Mononuclear cell (primary cell): ENCODE measurements around the gene SMC6. TPM values are rescaled to one million over a fixed set of nuclear protein-coding genes. Genes with fewer than 3 reads are reported as not detected.

Experiments
- H3K27me3 ChIP-seq: 2 replicates; pipeline ENCODE4 v1.6.0; 2011; ENCODE audit warnings: low read length, control low read depth; ENCODE audit not compliant: insufficient read depth
- H3K4me1 ChIP-seq: 2 replicates; pipeline ENCODE4 v1.5.1; 2011; ENCODE audit warnings: mild to moderate bottlenecking, low read length, control low read depth; ENCODE audit not compliant: insufficient read depth
- H3K4me3 ChIP-seq: 2 replicates; pipeline ENCODE4 v1.5.1; 2011; ENCODE audit warnings: mild to moderate bottlenecking, low read length, moderate library complexity
- H3K9me3 ChIP-seq: 2 replicates; pipeline ENCODE4 v1.5.1; 2011; ENCODE audit warnings: low read depth, mild to moderate bottlenecking, control low read depth, low read length
- total RNA-seq: library from RNA; depleted of rRNA; stranded (reverse); fragments of >200 nt; gene quantifications from one replicate; pipeline ENCODE4 v1.2.3, GENCODE V29; 2012

SMC6 gene
- total RNA-seq, 1 donor: 9.2 TPM

DNA sequence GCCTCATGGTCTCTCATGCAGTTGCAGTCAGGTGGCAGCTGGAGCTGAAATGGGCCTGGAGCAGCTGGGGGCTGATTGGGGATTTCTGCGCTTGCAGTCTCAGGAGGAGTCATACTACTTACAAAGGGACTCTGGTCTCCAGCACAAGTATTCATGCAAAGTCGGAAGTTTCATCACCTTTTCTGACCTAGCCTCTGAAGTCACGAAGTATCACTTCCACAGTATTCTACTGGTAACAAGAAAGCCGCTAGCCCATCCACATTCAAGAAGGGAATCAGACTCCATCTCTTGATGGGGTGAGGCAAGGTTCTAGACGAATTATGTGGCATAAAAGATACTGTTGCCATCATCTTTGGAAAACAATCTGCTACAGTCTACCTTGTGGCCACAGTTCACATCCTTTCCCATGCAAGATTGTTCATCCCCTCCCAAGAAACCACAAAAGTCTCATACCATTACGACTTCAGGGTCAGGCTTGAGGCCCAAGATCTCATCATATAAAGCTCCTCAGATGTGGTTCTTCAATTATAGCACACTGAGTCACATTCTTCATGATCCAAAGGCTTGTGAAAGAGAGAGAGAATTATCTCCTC is 95.3 kb downstream of the SMC6 start:
- Histone ChIP-seq H3K4me3 (no peak overlapping the region), H3K9me3 (no peaks in the 10 kb centered on the region), H3K4me1 (no peaks in the 10 kb centered on the region), H3K27me3 (no peaks in the 10 kb centered on the region)

DNA sequence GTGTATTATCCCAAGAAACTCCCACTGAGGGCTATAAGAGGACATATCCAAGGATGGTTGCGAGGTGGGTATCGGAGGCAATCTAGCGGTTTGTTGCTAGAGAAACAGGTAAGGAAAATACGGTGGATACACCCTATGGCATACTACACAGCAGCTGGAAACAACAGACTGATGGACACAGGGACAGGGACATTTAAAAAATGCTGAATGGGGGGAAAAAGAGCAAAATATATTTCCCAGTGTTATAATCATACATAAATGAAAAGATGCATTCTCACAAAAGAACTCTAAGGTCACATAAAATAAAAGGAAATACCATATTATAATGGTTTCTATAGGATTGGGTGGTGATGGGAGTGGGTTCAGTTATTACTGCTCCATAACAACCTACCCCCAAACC is 95.9 kb downstream of the SMC6 start:
- Histone ChIP-seq H3K9me3 (no peaks in the 10 kb centered on the region), H3K4me3 (no peak overlapping the region)

DNA sequence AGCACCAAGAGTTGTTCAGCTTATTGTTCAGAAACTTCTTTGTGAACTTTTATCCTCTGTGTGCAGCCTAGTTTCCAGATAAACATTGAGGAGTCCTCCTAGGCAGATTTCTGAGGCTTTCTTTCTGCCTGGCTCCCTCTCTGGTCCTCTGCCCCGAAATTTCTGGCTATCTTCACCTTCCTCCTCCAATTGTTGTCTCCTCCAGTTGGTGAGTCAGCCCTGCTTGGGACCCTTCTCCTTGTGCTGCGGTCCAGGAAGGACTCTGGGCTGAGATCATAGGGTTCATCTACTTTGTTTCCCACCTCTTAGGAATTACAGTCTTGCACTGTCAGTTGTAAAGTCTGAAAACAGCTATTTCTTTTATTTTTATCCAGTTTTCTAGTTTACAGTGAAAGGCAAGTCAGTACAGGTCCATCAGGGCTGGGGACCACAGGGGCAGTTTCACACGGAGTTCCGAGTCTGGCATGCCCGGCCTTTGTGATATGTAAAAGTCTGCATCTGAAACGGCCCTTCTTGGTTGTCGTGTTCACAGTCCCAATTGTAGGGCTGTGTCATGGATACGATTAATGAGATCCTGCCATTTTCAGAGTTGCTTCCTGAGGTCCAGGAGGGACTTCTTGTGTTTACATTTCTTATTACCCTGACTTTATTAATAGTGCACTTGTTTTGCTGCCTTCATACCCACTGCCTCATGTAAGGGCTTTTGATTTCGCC is 100.8 kb downstream of the SMC6 start:
- Histone ChIP-seq H3K4me1 (no peaks in the 10 kb centered on the region), H3K4me3 (no peak overlapping the region), H3K9me3 (no peaks in the 10 kb centered on the region), H3K27me3 (no peaks in the 10 kb centered on the region)

More for the DNA sequence above, 95.9 kb downstream of the SMC6 start:
- H3K4me1 ChIP-seq: no peaks in the 10 kb centered on the region
- no peaks in the 10 kb centered on the region for H3K27me3 ChIP-seq

DNA sequence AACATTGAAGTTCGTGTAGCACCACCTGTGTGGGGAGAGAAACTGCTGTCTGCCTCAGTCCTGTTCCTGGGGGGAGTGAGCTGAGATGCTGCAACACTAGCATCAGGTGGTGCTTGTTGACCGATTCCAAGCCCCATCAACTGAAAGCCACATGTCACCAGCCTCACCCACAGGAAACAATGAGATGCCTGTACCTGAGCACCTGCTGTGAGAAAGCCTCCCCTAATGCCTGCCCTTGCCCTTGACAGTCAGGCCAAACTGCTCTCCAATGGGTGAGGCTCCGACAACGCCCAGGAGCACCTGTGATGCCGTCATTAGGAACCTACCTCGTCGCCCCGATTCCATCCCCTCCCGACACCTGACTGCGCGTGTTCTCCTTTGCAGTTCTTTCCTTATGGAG is 104.6 kb downstream of the SMC6 start:
- no peaks in the 10 kb centered on the region for H3K9me3 ChIP-seq
- H3K27me3 ChIP-seq: no peaks in the 10 kb centered on the region
- H3K4me3 ChIP-seq: no peak overlapping the region
- H3K4me1 ChIP-seq: no peaks in the 10 kb centered on the region

DNA sequence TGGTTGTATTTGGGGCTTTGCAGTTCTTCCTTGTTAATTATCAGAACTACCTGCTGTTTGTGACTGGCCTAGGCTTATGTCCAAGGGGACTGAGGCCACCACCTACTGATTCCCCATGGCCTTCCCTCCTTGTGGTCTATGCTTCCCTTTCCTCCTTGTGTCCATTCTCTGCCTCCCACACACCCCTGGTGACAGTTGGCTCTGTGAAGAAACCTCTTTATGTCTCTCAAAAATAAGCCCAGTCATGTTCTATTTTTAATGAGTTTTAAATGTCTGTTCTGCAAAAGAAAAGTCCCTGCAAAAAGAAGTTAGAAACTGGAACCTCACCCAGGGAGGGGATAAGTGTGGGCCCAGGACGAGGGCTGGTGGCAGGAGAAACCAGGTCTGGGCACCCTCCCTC is 105.0 kb downstream of the SMC6 start:
- H3K4me1 ChIP-seq: peaks cover 4% of the 10 kb centered on the region
- no peaks in the 10 kb centered on the region for H3K9me3 ChIP-seq
- no peak overlapping the region for H3K4me3 ChIP-seq
- no peaks in the 10 kb centered on the region for H3K27me3 ChIP-seq

DNA sequence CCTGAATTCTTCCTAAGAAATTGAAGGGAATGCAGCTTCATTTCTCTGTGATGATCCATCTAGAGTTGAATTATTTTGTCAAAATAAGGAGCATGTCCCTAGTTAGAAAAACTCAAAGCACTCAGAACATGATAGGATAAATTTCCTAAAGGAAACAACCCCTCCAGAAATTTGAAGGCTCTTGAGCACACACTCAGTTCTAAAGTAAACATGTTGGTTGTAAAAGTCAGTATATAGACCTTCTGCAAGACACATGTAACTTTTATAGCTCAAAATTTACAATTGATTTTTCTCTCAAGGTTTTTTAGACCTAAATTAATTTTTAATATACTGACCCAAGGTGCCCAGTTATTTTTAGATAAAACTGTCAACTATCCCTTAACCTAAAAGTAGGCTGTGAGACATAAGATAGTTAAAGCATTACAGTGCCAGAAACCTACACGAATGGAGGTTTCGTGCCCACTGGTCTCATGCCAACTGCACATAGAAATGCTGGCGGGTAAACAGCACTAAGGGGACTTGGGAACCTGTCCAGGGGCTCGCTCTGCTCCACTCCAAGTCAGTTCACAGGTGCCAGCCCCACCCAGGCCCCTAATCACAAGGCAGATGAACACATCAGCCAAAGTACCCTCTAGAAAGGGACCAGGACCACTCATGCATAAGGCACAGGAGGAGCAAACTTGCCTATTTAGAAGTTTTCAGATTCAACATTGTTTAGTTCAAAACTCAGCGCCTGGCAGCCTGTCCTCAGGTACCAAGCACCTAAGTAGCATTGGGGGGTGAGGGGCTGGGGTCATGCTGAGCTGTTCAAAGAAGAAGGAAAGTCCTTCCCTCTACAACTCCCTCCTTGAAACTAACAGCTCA is 106.5 kb downstream of the SMC6 start:
- H3K27me3 ChIP-seq: no peaks in the 10 kb centered on the region
- no peak overlapping the region for H3K4me3 ChIP-seq
- H3K9me3 ChIP-seq: no peaks in the 10 kb centered on the region
- H3K4me1 ChIP-seq: peaks cover 18% of the 10 kb centered on the region

DNA sequence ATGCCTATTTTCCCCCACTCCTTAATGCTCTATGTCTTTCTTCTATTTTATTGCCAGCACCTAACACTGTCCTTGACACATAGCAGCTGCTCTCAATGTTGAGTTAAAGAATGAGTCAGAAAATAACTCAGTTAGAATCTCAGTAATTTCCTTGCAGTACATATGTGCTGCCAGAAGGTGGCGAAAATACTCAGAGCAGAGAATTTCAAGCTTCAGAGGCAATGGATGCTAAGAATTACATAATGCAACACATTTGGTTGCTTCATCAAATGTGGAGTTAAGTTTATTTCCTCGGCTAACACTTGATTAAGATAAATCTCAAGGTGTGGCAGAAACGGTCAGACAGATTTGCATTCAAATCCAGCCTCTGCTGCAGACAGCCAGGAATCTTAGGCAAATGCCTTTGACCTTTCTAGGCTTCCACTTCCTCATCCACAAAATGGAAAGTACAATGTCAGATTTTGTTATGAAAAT is 107.5 kb downstream of the SMC6 start:
- Histone ChIP-seq H3K9me3 (no peaks in the 10 kb centered on the region), H3K4me3 (no peak overlapping the region)

DNA sequence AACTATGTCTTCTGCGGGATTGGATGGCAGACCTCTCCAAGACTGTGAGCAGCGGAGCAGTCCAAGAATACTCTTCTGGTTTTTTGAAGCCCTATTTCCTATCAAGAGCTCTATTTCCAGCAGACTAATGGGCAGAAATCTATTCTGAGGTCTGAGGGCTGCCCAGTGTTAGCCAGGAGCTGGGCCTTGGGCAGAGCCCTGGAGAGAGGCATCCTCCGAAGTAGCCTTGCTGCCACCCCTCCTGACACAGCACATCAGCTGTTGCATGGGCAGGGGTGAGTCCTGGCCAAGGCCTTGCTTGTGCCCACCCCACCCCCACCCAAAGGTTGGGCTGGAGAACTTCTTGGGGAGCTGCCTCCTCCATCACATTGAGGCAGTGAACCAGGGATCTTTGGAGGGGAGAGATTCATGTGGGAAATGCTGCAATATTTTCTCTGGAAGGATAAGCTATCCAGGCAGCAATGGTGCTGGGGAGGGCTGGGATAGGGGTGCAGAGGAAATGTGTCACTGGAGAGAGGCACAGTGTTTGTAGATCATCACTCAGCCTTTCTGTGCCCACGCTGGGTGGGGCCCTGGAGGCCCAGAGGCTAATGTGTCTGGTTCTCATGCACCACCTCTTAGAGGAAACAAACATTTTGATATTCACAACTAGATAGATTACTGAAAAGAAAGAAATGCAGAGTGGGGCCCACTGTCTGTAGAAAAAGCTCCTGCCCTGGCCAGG is 108.5 kb downstream of the SMC6 start:
- Histone ChIP-seq H3K9me3 (no peaks in the 10 kb centered on the region), H3K4me3 (no peak overlapping the region), H3K4me1 (peaks cover 18% of the 10 kb centered on the region), H3K27me3 (no peaks in the 10 kb centered on the region)

More for the DNA sequence above, 107.5 kb downstream of the SMC6 start:
- H3K27me3 ChIP-seq: no peaks in the 10 kb centered on the region
- peaks cover 18% of the 10 kb centered on the region for H3K4me1 ChIP-seq

DNA sequence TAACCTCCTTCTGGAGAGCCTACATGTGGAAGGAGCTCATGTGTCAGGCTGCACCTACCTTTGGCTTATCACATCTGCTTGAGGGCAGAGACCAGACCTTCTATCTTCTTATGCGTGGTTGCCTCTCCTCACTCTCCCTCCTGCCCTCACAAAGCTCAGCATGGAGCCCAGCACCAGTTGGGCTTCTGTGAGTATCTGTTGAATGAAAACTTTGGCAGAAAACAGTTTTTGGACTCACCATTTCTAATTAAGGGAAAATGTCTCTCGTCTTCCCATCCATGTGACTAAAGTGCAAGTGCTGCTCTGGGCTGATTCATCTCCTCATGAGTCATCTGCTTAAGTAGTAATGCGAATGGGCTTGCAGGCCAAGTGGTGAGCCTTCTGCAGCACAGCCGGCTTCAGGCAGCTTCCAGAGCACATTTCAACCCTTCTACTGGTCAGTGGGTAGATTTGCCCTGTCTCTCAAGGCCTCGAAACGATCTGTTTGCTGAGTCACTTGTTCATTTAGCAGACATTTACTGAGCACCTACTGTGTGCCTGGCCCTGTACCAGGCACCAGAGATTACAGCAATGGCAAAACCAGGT is 110.5 kb downstream of the SMC6 start:
- Histone ChIP-seq H3K4me1 (peaks cover 18% of the 10 kb centered on the region), H3K4me3 (no peak overlapping the region), H3K9me3 (no peaks in the 10 kb centered on the region), H3K27me3 (no peaks in the 10 kb centered on the region)

DNA sequence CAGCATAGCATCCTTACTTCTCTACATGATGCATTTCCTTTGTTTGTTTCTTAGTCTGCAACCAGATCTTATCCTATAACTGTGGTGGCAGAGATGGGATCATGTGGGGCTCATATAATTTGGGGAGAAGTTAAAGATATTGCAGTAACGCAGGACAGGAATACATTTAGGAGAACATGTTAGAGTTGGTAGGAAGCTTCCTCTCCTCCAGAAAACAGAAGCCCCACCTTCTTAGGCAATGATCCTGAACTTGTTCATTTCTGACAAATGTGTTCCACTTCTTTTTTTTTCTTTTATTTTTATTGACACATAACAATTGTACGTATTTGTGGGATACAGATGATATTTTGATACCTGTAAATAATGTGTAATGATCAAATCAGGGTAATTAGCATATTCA is 113.2 kb downstream of the SMC6 start:
- no peak overlapping the region for H3K4me3 ChIP-seq
- H3K27me3 ChIP-seq: no peaks in the 10 kb centered on the region
- H3K9me3 ChIP-seq: no peaks in the 10 kb centered on the region
- peaks cover 18% of the 10 kb centered on the region for H3K4me1 ChIP-seq

DNA sequence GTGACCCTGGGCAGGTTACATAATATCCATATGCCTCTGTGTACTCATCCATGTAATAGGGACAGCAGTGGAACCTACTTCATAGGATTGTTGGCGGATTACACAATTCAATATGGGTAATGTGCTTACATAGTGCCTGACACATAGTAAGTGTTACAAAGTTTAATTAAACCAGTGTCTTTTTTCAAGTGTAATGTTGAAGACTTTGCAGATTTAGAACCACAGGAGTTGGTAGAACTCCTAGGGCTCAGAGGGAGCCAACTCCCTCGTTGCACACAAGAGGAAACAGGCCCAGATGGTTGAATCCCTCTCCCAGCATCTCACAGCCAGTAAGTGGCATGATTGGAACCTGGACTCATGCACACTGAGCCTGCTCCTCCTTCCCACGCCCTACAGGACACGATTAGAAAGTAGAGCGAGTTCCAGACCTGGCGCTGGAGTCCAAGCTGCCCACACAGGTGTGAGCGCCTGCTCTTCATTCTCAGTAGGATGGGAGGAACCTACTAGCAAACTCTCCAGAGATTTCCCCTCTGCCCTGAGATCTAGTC is 115.3 kb downstream of the SMC6 start:
- Histone ChIP-seq H3K4me1 (peaks cover 11% of the 10 kb centered on the region), H3K4me3 (no peak overlapping the region), H3K27me3 (no peaks in the 10 kb centered on the region), H3K9me3 (no peaks in the 10 kb centered on the region)

DNA sequence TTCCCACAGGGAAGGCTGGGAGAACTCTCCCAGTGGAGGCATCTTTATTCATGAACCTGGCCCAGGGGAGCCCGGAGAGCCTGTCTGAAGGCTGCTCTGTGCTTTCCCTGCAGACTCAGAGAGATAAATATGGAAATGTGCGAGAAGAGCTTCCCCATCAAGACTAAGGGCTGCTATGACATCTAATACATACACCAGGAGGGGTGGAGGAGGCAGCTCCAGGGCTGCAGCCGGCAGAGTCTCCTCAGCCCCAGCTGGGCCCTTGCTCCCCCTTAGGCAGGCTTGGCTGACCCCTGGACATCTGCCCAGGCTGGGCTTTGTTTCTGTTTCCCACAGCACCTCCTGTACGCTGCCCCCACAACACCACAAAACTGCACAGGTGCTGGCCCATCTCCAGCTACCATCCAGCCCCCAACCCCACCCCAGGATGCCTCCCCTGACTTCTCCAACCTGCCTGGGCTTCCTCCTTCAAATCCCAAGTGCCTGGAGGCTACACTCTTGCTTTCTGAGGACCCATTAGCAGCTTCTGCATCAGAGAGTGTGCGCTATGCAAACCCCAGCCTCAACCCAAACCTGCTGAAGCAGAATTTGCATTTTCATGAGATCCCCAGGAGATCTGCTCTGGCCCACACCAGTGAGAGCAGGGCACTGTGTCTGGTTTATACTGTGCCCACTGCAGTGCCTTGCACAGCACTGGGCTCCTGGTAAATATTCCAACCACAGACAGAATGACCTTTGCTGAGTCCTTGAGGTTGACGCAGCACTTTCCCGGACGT is 116.3 kb downstream of the SMC6 start:
- Histone ChIP-seq H3K4me1 (peaks cover 1% of the 10 kb centered on the region), H3K4me3 (no peak overlapping the region), H3K9me3 (no peaks in the 10 kb centered on the region), H3K27me3 (no peaks in the 10 kb centered on the region)

DNA sequence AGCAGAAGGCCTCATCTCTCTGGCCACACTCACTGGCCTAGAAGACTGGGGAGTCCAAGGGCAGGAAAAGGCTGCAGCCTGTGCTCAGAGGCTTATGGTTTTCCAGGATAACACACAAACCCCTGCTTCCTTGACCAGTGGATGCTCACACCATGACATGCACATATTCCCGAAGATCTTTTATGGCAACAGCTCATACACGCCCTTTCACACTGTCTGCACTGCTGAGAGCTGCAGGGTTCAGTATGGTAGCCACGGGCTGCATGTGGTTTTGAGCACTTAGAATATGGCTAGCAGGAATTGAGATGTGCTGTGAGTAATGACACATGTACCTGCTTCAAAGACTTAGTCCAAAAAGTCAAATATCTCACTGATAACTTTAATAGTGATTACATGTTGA is 117.4 kb downstream of the SMC6 start:
- Histone ChIP-seq H3K27me3 (no peaks in the 10 kb centered on the region), H3K4me1 (no peaks in the 10 kb centered on the region), H3K4me3 (no peak overlapping the region), H3K9me3 (no peaks in the 10 kb centered on the region)

DNA sequence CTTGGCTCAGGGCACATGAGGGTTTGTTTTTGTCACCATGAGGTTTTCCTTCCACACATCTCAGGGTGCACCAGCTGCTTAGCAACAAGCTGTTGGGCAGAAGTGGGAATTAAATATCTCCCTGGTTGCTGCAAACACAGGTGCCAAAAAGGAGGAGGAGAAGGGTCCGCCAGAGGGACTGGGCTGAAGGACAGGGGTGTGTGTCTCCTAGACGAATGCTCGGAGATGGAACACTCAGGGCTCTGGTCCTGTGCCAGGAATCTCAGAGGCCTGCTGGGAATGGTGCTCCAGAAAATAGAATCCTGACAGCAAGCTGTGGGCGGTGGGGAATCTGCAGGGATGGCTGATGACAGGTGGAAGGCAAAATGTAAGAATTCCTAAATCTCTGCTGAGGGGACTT is 118.6 kb downstream of the SMC6 start:
- H3K4me1 ChIP-seq: no peaks in the 10 kb centered on the region
- no peaks in the 10 kb centered on the region for H3K27me3 ChIP-seq
- H3K9me3 ChIP-seq: no peaks in the 10 kb centered on the region
- H3K4me3 ChIP-seq: no peak overlapping the region
